Uterus (tissue), 2 donors: ENCODE results near the gene ZNF346.

Experiments
- CTCF ChIP-seq, 4 experiments: fragments of 200-600 bp in 2 of 4; fragments of 450-650 bp in 2 of 4; sonication (generic) in 2 of 4; IDR thresholded peaks; one replicate each; pipeline ENCODE4 v1.5.1; 2016 to 2019; ENCODE audit warnings: antibody characterized with exemption in 4 of 4, mild to moderate bottlenecking in 2 of 4, moderate library complexity in 1 of 4
- POLR2A ChIP-seq, 2 donors: fragments of 450-650 bp; IDR thresholded peaks; one replicate each; pipeline ENCODE4 v1.6.1; 2016; ENCODE audit warnings: antibody characterized with exemption in 2 of 2, mild to moderate bottlenecking in 1 of 2, moderate library complexity in 1 of 2

- TF ChIP-seq CTCF (IDR thresholded peaks at IDR 0.05) (no peak), POLR2A (IDR thresholded peaks at IDR 0.05) (no peak)
Measured at GRCh38 chr5:177090813-177091212, 68.3 kb downstream of the ZNF346 start.
